ENCODE data around the gene TEX22. TPM values are rescaled to one million over a fixed set of nuclear protein-coding genes. Genes with fewer than 3 reads are reported as not detected.

Gene TEX22
- total and polyA plus RNA-seq, 9 donors = 0.11 to 5.1 (median 2.5) TPM; not detected in 1

- Histone ChIP-seq H3K36me3 (no peaks in the 10 kb centered on the region), H3K4me3 (no peak overlapping the region), H3K9me3 (no peaks in the 10 kb centered on the region), H3K27ac (no peak overlapping the region), H3K27me3 (no peaks in the 10 kb centered on the region), H3K4me1 (ENCODE audit: insufficient read depth) (no peaks in the 10 kb centered on the region)
- intact Hi-C loops (cut with DNase I) = no loop called here
- TF ChIP-seq CTCF (IDR thresholded peaks at IDR 0.05) (no peak), POLR2A (IDR thresholded peaks at IDR 0.05) (no peak), EP300 (IDR thresholded peaks at IDR 0.05) (no peak)
- DNase-seq = no peak
- WGBS, 3 donors = 76 to 83% (median 81%) methylated on average over 22 to 26 of the region's 26 CpGs
Measured at GRCh38 chr14:105445901-105446845, 47.8 kb downstream of the TEX22 start.

GRCh38 chr14:105446971-105447370 lies 48.6 kb downstream of the TEX22 start:
- Histone ChIP-seq H3K36me3 (no peaks in the 10 kb centered on the region), H3K27ac (no peak overlapping the region), H3K4me1 (ENCODE audit: insufficient read depth) (no peaks in the 10 kb centered on the region), H3K27me3 (no peaks in the 10 kb centered on the region), H3K4me3 (no peak overlapping the region), H3K9me3 (no peaks in the 10 kb centered on the region)
- no peak for DNase-seq
- TF ChIP-seq EP300 (IDR thresholded peaks at IDR 0.05) = no peak
- TF ChIP-seq POLR2A (IDR thresholded peaks at IDR 0.05) = no peak
- no peak for TF ChIP-seq CTCF (IDR thresholded peaks at IDR 0.05)
- 71 to 79% (median 73%) methylated on average over 14 of the region's 14 CpGs for WGBS, 3 donors
- intact Hi-C loops (cut with DNase I) = no loop called here

- Histone ChIP-seq H3K27me3 (no peaks in the 10 kb centered on the region), H3K4me3 (no peak overlapping the region), H3K4me1 (ENCODE audit: insufficient read depth) (no peaks in the 10 kb centered on the region), H3K27ac (no peak overlapping the region), H3K36me3 (no peaks in the 10 kb centered on the region), H3K9me3 (no peaks in the 10 kb centered on the region)
- no peak for DNase-seq
- 79 to 86% (median 84%) methylated on average over 31 of the region's 31 CpGs for WGBS, 3 donors
- intact Hi-C loops (cut with DNase I) = no loop called here
- TF ChIP-seq POLR2A (IDR thresholded peaks at IDR 0.05) (no peak), CTCF (IDR thresholded peaks at IDR 0.05) (no peak), EP300 (IDR thresholded peaks at IDR 0.05) (no peak)
Measured at GRCh38 chr14:105447651-105448640, 49.6 kb downstream of the TEX22 start.

GRCh38 chr14:105448706-105449111 lies 50.4 kb downstream of the TEX22 start:
- Histone ChIP-seq H3K4me3 (no peak overlapping the region), H3K27ac (no peak overlapping the region), H3K4me1 (ENCODE audit: insufficient read depth) (no peaks in the 10 kb centered on the region), H3K27me3 (no peaks in the 10 kb centered on the region), H3K36me3 (no peaks in the 10 kb centered on the region), H3K9me3 (no peaks in the 10 kb centered on the region)
- intact Hi-C loops (cut with DNase I) = no loop called here
- peak in 4 of 5 donors; percentile 66 to 74 (median 69) for DNase-seq
- 26 to 51% (median 43%) methylated on average over 6 to 16 of the region's 16 CpGs for WGBS, 3 donors
- TF ChIP-seq EP300 (IDR thresholded peaks at IDR 0.05) (no peak), CTCF (IDR thresholded peaks at IDR 0.05) (peak; percentile 53 to 78 (median 59))

Measured in ovary (tissue), 9 donors.